ENCODE results near the gene XKR7. TPM values are rescaled to one million over a fixed set of nuclear protein-coding genes. Genes with fewer than 3 reads are reported as not detected.

XKR7 gene
- total RNA-seq, 1 experiment from 2014 or later = not detected

GRCh38 chr20:31924561-31924960, 43.4 kb upstream of the XKR7 start:
- H3K9me2 ChIP-seq (replicated peaks; ENCODE audit: low read length) = no peaks in the 10 kb centered on the region
- no peak overlapping the region for H3K9ac ChIP-seq (ENCODE audit: low read length)
- H3K36me3 ChIP-seq (ENCODE audit: low read depth, low read length) = no peaks in the 10 kb centered on the region
- H3K27ac ChIP-seq (ENCODE audit: low read length) = no peak overlapping the region
- no peaks in the 10 kb centered on the region for H3K4me1 ChIP-seq (ENCODE audit: insufficient read depth, low read length)
- H3K9me3 ChIP-seq (ENCODE audit: low read length) = no peaks in the 10 kb centered on the region
- H4K20me1 ChIP-seq (ENCODE audit: low read length) = no peaks in the 10 kb centered on the region
- intact Hi-C loops (cut with micrococcal nuclease) = no loop called here
- POLR2A ChIA-PET (ENCODE audit: unreplicated experiment) = no interaction called here
- H3F3A ChIP-seq (ENCODE audit: low read length, unreplicated experiment) = no peaks in the 10 kb centered on the region
- TF ChIP-seq EZH2 (IDR thresholded peaks at IDR 0.05; ENCODE audit: low read length, unreplicated experiment) (no peak), CTCF (conservative IDR thresholded peaks at IDR 0.05; ENCODE audit: low read depth, low read length) (no peak), EZH2phosphoT487 (IDR thresholded peaks at IDR 0.05; ENCODE audit: borderline replicate concordance, low read length) (no peak)
- H3K4me2 ChIP-seq (ENCODE audit: low read length) = no peak overlapping the region
- CTCF ChIA-PET = no interaction called here
- DNase-seq = no peak
- no peaks in the 10 kb centered on the region for H3K79me2 ChIP-seq (ENCODE audit: low read length)
- no peak overlapping the region for H3K4me3 ChIP-seq (ENCODE audit: low read length)
- H2AFZ ChIP-seq (ENCODE audit: low read length) = no peak overlapping the region
- peaks cover 21% of the 10 kb centered on the region; the same call in 1 of the 2 replicates for H3K27me3 ChIP-seq (ENCODE audit: low read length)
- no TSS peak for BruUV-seq (replicated peaks)
- no peak for ATAC-seq

GRCh38 chr20:31925631-31926030, 42.3 kb upstream of the XKR7 start:
- Histone ChIP-seq H3K27ac (ENCODE audit: low read length) (no peak overlapping the region), H3K36me3 (ENCODE audit: low read depth, low read length) (no peaks in the 10 kb centered on the region), H3F3A (ENCODE audit: low read length, unreplicated experiment) (no peaks in the 10 kb centered on the region), H3K4me2 (ENCODE audit: low read length) (no peak overlapping the region), H3K9me2 (replicated peaks; ENCODE audit: low read length) (no peaks in the 10 kb centered on the region), H4K20me1 (ENCODE audit: low read length) (no peaks in the 10 kb centered on the region), H3K9ac (ENCODE audit: low read length) (no peak overlapping the region), H2AFZ (ENCODE audit: low read length) (no peak overlapping the region), H3K4me3 (ENCODE audit: low read length) (no peak overlapping the region), H3K27me3 (ENCODE audit: low read length) (peaks cover 21% of the 10 kb centered on the region; the same call in 1 of the 2 replicates), H3K9me3 (ENCODE audit: low read length) (no peaks in the 10 kb centered on the region), H3K4me1 (ENCODE audit: insufficient read depth, low read length) (no peaks in the 10 kb centered on the region), H3K79me2 (ENCODE audit: low read length) (no peaks in the 10 kb centered on the region)
- DNase-seq = no peak
- BruUV-seq (replicated peaks) = no TSS peak
- ATAC-seq = no peak
- TF ChIP-seq CTCF (conservative IDR thresholded peaks at IDR 0.05; ENCODE audit: low read depth, low read length) = no peak
- TF ChIP-seq EZH2 (IDR thresholded peaks at IDR 0.05; ENCODE audit: low read length, unreplicated experiment) = no peak
- no peak for TF ChIP-seq EZH2phosphoT487 (IDR thresholded peaks at IDR 0.05; ENCODE audit: borderline replicate concordance, low read length)
- CTCF ChIA-PET = no interaction called here
- intact Hi-C loops (cut with micrococcal nuclease) = no loop called here
- POLR2A ChIA-PET (ENCODE audit: unreplicated experiment) = no interaction called here

- ChIA-PET CTCF (no interaction called here), POLR2A (ENCODE audit: unreplicated experiment) (interaction anchor here (0.6 kb wide), 1 partner anchor 13 kb away, joined by 3 read pairs; no protein-coding TSS in a partner anchor)
- intact Hi-C loops (cut with micrococcal nuclease) = no loop called here
- H3K9ac ChIP-seq (ENCODE audit: low read length) = no peak overlapping the region
- no peak overlapping the region for H3K4me3 ChIP-seq (ENCODE audit: low read length)
- H3K4me2 ChIP-seq (ENCODE audit: low read length) = no peak overlapping the region
- H3K27ac ChIP-seq (ENCODE audit: low read length) = no peak overlapping the region
- no peaks in the 10 kb centered on the region for H3K9me2 ChIP-seq (replicated peaks; ENCODE audit: low read length)
- no TSS peak for BruUV-seq (replicated peaks)
- DNase-seq (no peak), ATAC-seq (no peak)
- no peak overlapping the region for H2AFZ ChIP-seq (ENCODE audit: low read length)
- no peaks in the 10 kb centered on the region for H3K36me3 ChIP-seq (ENCODE audit: low read depth, low read length)
- no peaks in the 10 kb centered on the region for H3K9me3 ChIP-seq (ENCODE audit: low read length)
- no peaks in the 10 kb centered on the region for H3K79me2 ChIP-seq (ENCODE audit: low read length)
- H3K27me3 ChIP-seq (ENCODE audit: low read length) = peaks cover 21% of the 10 kb centered on the region; the same call in 1 of the 2 replicates
- TF ChIP-seq EZH2phosphoT487 (IDR thresholded peaks at IDR 0.05; ENCODE audit: borderline replicate concordance, low read length) = no peak
- TF ChIP-seq CTCF (conservative IDR thresholded peaks at IDR 0.05; ENCODE audit: low read depth, low read length) = no peak
- H4K20me1 ChIP-seq (ENCODE audit: low read length) = no peaks in the 10 kb centered on the region
- H3F3A ChIP-seq (ENCODE audit: low read length, unreplicated experiment) = no peaks in the 10 kb centered on the region
- H3K4me1 ChIP-seq (ENCODE audit: insufficient read depth, low read length) = no peaks in the 10 kb centered on the region
These were observed 41.5 kb upstream of the XKR7 start for GRCh38 chr20:31926493-31926892.

Data from PC-3 (cell line).